NCI-H128 (cell line): Measurements from ENCODE around the gene GRM7.

Experiments used
- DNase-seq: peaks from one replicate; lab custom pipeline; 2025; ENCODE audit not compliant: unreplicated experiment; lab: John Stamatoyannopoulos, UW

The GRM7 gene

GRCh38 chr3:7392206-7392605, 531.3 kb downstream of the GRM7 start:
- no peak for DNase-seq

DNA sequence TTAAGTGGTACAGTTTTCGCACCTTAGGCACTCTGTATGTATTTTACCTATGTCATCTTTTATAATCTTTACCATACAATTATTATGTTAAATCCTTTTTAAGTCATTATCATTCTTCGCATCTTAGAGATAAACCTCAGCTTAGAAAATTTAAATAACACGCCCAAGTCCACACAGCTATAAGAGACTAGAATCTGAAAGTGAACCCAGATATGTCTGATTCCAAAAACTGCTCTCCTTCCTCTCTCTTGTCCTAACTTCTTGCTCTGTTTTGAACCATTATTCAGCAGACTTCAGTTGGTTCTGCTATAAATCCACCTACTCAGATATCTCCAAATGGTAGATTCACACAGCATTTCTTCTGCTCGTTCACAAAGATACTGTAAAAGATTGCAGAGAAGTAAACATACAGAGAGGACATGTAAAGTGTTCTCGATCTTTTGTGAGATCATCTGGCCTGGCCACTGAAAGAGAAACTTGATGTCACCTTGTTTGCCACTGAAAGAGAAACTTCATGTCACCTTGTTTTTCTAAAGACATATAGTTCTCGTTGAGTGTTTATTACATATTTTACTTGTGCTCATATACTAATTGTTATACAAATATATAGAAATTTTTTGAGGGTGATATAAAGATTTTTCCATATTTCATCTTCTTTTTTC, 533.2 kb downstream of the GRM7 start:
- no peak for DNase-seq

DNA sequence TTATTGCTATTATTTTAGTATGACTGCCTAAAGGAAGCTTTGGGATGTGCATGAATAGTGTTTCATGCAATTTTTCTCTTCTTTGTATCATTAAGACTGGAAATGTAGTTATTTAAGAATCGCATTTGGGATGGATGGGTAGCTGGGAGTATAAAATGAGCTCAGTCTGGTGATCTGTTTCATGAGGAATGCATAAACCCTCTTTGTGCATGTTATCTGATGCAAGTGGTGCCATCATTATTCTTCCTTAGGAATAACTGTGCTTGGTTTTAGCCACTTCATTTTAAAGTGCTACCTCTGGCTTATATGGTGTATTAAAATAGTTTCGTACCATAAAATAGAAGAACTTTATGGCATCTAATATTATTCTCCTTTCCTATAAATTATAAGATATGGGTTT, 535.6 kb downstream of the GRM7 start:
- DNase-seq, result no peak

DNA sequence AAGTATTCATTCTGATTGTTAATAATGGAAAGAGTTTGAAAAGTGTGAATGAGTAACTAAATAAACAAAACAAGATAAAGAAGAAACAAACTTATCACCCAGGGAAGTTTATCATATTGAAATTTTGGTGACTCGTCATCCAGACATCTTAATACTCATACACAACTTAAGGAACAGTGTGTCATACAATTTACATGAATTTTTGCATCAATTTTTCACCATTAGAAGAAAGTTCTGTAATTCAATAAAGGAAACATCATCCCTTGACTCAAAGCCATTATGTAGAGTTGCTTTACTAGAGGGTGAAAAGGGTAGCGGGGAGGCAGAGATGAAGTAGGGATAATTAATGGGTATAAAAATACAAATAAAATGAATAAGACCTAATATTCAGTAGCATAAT, 536.2 kb downstream of the GRM7 start:
- no peak for DNase-seq

DNA sequence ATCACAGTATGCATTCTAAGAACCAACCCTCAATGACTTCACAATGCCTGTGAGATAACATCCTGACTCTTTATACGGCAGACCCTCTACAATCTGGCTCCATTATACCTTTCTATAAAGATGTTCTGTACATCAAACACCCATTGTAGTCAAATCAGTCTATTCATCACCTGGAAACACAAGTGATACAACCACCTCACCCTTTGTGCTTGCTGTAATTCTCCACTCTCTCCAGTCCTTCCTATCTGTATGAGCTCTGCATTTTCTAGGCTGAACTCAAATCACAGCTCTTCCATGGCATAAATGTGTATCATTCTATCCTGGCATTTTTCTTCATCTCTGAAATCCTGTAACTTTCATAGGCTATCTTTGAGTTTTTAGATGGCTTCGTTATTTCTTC, 539.4 kb downstream of the GRM7 start:
- DNase-seq, result no peak

GRCh38 chr3:7401418-7401817, 540.5 kb downstream of the GRM7 start:
- DNase-seq, result no peak

DNA sequence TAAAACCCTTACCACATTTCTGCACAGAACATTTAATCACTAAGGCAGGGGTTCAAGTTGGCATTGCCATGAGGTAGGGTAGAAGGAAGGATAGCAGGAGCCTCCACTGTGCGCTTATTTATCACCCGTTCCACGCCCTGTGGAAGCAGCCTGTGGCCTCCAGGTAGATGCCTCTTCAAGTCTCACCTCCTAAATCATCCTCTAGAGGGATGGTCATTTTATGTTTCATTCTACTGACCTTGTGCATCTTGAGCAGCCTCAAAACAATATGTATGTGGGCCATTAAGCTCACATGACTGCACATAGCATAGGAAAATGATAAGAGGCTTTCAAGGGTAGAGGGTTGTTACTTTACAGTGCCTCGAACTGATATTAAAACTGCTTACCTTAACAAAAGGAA, 546.2 kb downstream of the GRM7 start:
- DNase-seq, result no peak

- no peak for DNase-seq
These were observed 549.9 kb downstream of the GRM7 start for GRCh38 chr3:7410782-7411181.

DNA sequence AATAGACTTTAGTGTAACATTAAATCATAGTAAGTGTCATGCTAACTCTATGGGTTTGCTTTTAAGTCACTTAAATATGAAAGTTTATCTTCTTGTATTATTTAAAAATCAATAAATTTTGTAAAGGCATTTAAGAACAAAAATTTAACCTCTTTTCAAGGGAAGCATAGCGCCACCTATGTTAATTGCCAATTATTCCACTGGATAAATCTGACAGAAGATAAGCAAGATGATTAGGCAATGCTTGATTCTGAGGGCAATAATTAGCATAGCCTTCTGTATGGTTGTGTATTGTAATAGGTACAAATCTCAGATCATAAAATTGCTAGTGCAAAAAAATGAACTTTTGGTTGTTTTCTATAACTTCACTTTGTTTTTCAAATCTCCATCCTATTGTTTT, 560.1 kb downstream of the GRM7 start:
- DNase-seq, result no peak

GRCh38 chr3:7423036-7423435, 562.1 kb downstream of the GRM7 start:
- no peak for DNase-seq

- DNase-seq, result no peak
These were observed 563.1 kb downstream of the GRM7 start for GRCh38 chr3:7423995-7424394.

- DNase-seq, result no peak
These were observed 567.3 kb downstream of the GRM7 start for GRCh38 chr3:7428206-7428718.

DNA sequence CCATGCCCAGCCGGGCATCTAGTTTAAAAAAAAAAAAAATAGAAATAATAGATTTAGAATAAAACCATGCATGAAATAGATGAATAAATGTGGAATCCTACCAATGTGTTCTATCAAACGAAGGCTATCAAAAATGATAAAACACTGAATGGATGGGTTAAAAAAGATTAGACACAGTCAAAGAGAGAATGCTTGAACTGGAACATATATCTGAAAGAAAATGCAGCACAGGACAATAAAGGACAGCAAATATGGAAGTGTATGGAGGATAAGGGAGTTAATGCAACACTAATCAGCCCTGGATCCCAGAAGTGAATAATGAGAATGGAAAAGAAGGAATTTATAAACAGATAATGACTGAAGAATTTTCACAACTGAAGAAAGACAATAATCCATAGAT, 571.7 kb downstream of the GRM7 start:
- DNase-seq, result no peak

GRCh38 chr3:7433073-7433472, 572.2 kb downstream of the GRM7 start:
- no peak for DNase-seq

DNA sequence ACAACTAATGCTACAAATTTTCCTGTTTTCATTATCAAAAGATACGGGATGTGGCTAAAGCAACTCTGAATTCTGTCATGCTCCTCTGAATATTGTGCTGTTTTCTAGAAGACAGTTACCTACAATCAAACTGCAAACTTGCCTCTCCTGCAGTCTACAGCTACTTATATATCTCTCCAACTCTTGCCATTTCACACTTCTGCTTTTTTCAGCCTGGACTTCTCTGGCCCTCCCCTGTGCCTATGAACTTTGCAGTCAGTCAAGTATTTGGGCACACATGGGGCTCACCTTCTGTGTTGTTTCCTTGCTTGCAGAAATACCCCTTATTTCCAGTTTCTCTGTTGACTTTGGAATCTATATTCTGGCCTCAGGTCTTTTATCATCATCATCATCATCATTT, 575.6 kb downstream of the GRM7 start:
- DNase-seq, result no peak

DNA sequence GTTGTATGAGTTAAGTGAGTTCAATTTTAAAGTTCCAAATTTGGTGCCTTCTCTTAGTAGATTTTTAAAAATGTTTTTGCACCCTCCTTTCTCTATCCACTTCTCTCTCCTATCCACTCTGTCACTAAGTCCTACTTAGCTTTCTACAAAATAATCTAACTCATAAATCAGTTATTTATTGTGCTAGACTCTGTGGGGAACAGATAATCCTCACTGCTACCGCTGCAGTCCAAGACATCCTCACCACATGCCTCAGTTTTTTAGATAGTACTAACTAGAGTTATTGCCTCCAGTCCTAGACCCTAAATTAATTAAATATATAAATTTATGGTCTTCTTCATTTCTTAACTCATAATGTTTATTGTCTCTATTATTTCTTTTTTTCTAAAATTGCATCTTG, 576.3 kb downstream of the GRM7 start:
- no peak for DNase-seq

DNA sequence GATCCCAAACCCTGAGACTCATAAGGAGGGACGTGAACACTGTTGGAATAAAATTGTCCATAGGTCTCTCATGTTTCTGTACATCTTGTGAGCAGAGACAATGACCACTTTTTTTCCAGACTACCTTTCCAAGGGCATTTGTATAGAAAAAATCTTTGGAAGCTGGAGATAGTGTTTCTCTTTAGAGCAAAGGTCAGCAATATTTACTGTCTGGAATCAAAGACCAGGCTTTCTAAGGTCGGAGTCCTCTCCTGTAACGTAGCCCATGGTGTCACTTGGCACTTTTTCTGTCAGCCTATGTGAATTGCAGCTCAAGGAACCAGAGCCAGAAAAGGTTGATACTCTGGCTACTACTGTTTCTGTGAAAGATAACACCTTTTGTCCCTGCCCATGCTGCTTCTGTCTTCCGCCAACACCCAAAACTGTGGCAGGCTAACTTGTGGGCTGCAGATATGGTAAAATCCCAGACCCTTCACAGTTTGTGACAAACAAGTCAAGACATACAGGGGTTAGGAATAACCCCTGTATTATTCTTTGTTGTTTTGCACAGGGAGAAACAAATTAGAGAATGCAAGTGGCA, 578.3 kb downstream of the GRM7 start:
- no peak for DNase-seq

GRCh38 chr3:7444886-7445285, 584.0 kb downstream of the GRM7 start:
- no peak for DNase-seq

GRCh38 chr3:7445331-7445730, 584.4 kb downstream of the GRM7 start:
- DNase-seq, result no peak

DNA sequence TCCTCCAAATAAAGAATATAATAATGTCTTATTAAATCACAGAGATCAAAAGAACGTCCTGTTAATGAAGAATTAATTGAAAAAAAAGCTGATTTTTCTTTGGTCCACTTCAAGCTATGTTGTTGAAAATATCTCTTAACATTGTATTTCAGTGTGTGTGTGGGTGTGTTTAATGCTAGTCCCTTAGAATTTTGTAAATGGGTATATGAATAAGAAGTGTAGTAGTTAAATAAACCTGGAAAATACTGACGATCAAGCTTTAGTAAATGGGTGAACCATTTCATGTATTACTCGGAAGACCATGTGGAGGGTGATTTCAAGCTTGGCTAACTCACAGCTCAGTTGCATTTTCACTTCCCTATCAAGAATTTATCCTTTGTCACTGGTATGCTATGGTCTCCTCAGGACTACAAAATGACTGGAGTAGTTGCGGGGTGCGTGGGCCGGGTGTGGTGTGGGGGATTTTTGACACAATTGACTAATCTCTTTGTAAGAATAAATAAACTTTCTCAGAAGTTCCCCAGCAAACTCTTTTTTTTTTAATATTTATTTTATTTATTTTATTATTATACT, 586.4 kb downstream of the GRM7 start:
- DNase-seq, result no peak

DNA sequence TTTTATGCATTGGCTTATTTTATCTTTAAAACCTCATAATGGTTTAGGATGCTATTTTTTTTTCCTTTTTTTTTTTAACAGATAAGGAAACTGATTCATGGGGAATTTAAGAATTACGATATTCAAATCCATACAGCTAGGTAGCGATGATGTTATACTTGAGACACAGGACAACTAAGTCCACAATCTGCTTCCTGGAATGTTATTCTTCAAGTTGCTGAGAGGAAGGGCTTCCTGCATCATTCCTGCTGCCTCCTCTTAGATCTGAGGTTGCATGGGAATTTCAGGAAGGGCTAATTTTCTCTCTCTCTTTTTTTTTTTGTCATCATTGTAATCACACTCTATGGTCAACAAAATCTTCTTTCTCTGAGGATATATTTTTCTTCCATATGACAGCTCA, 595.5 kb downstream of the GRM7 start:
- no peak for DNase-seq

DNA sequence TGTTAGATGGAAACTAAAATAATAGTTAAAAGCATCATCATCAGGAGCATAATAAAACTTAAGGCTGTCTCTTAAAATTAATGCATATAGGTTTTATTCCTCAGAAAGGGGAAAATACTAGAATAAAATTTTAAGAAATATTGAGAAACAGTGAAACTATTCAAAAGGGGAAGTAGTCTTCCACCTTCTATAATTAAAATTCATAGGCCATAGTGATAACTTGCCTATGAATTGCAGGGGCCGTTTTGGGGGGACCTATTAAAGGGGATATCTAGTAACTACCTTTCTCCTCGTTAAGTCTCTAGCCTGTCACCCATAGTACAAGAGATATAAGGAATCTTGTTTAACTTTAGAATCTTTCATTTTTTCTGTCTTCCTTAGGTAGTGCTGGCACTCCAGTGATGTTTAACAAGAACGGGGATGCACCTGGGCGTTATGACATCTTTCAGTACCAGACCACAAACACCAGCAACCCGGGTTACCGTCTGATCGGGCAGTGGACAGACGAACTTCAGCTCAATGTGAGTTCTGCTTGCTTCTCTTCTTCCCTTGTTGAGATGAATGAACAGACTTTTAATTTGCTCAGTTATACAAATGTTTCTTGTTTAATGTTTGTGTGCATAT, 600.4 kb downstream of the GRM7 start:
- DNase-seq, result no peak
